NOMO-1 treated with DMSO at 0.1 percent for 48 hours (cell line): ENCODE data around the gene SAC3D1.
"Not testable (repeated sequence)": the region's sequence is repeated elsewhere in the genome, so short reads cannot be mapped to it uniquely, and the experiment has no call there.

Source experiments
- DNase-seq: peaks from one replicate; lab custom pipeline; 2025; ENCODE audit not compliant: unreplicated experiment; lab: John Stamatoyannopoulos, UW

The SAC3D1 gene

DNA sequence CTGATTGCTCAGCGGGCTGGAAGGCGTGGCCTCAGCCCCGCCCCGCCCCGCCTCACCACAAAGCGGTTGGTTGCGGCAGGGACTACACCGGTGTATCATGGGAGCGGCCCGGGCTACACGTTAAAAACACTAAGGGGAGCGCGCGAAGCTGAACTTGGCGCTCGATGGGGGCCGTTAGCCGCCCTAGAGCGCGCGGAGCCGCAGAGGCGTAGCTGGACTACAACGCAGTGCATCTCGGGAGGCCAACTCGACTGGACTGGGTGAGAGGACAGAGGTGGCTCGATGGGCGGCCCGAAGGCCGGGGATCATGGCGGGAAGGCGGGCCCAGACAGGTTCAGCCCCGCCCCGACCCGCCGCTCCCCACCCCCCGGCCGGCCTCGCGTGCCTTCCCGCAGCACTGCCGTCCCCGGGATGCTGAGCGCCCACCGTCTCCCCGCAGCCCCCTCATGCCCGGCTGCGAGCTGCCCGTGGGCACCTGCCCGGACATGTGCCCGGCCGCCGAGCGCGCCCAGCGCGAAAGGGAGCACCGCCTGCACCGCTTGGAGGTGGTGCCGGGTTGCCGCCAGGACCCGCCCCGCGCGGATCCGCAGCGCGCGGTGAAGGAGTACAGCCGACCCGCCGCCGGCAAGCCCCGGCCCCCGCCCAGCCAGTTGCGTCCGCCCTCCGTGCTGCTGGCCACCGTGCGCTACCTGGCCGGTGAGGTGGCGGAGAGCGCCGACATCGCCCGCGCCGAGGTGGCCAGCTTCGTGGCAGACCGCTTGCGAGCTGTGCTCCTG is at the start of gene SAC3D1:
Gene SAC3D1 (plus strand): TSS at position 364 of the 776 bp plus-strand sequence. CDS start 83 bp downstream, at position 447.
- DNase-seq = peak; percentile 97

DNA sequence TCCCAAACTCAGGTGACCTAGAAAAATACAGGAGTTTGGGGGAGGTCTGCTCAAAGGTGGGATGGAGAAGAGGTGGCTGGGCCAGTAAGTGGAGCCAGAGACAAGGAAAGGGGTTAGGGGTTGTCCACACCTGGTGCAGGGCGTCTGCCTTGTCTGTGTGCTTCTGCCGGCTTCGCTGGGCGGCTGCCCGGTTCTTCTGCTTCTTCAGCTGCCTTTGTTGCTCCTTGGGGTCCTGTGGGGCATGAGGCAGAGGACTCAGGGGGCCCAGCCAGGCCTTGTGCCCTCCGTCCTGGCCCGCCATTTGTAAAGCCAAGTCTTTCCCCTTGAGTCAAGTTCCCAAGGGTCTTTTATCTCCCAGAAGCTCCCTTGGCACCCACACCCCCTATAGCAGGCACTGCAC is 46.7 kb upstream of the SAC3D1 start:
- DNase-seq = no peak

DNA sequence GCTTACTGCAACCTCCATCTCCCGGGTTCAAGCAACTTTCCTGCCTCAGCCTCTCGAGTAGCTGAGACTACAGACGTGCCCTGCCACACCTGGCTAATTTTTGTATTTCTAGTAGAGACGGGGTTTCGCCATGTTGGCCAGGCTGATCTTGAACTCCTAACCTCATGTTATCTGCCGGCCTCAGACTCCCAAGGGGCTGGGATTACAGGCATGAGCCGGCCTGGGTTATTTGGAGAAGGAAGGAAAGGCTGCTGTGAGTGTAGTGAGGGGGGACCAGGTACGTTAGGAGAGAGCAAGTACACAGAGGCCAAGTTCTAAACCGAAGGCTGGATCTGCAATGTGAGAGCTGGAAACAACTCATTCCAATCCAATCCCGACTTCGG is 44.7 kb upstream of the SAC3D1 start:
- no peak for DNase-seq

DNA sequence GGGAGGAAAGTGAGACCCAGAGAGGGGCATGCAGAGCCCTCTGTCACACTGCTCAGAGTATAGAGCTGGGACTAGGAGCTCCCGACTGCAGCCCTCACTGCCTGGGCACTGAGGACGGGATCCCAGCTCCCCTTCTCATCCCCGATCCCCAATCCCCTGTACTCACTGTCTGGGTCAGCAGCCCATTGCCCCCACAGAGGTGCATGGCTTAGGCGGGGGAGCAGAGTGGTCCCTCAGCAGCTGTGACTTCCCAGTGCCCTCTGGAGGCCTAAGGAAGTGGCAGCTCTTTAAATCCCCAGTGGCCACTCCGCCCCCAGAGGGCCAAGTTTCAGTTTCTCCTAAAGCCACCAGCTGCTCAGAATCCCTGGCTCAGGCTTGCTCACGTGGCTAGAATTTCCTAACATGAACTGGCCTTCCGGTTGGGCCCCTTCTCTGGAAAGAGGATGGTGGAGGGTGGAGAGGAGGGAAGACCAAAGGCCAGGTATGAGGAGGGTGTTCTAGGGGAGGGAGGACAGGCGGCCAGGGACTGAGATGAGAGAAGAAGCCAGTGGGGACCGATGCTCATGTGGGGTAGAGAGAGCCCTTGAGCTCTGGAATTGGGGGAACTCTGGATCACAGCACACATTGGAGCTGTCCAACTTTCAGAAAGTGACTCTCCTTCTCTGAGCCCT is 44.2 kb upstream of the SAC3D1 start, which contains the start of gene BATF2:
Gene BATF2 (minus strand): TSS at position 262 of the 671 bp plus-strand sequence. CDS start 57 bp downstream, at position 205.
- DNase-seq = peak; percentile 66

DNA sequence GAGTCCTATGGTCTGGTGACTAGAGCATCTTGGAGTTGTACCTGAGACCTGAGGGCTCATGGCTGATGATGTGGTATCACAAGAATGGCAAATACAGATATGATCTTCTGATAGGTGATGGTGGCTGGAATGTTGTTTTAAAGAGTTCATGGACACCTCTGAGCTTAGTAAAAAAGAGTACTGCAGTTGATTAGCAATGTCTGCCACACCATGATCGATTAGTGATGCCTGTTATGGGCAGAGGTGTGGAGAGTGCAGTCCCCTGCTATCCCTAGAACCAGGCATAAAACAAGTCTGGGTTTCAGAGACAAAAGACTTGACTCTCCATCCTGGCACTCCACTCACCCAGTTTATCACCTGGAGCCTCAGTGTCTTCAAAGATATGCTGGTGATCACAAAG is 42.9 kb upstream of the SAC3D1 start:
- DNase-seq = no peak

DNA sequence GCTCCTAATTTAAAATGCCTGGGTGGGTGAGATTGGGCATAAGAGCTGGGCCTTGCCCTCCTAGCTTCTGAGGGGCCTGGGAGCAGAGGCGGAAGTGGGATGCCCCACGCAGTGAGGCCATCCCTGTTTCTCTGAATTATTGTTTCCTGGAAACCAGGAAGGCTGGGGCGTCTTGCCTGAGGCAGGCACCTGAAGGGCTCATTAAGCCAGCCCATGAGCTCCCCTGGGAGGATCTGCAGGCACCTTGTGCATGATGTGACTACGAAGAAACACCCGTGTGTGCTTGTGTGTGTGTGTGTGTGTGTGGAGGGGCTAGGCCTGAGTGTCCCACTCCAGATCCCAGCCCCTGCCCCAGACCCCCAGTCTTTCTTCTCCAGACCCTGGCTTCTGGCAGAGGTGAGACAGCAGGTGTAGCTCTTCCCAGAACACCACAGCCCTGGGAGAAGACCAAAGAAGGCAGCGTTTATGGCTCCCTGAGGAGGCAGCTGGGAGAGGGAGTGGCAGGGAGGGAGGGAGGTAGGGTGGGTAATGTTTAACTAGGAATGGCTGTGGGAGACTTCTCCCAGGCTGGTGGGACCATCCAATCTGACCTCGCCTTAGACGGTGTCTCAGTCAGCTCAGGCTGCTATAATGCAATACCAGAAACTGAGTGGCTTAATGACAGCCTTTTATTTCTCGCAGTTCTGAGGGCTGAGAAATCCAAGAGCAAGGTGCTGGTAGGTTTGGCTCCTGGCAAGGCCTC is 42.1 kb upstream of the SAC3D1 start:
- no peak for DNase-seq

DNA sequence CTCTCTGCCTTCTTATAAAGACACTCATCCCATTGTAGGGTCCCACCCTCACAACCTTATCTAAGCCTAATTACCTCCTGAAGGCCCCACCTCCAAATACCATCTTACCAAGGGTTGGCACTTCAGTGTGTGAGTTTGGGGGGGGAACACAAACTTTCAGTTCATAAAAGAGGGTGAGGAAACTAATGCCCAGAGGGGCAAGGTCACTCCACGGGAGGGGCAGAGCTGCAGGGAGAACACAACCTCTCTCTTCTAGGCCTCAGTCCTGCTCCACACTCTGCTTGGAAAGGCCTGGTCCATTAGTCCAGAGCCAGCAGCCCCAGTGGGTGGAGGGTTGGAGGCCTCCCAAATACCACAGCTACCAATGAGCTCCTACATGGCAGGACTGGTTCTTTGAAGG is 41.5 kb upstream of the SAC3D1 start:
- no peak for DNase-seq

DNA sequence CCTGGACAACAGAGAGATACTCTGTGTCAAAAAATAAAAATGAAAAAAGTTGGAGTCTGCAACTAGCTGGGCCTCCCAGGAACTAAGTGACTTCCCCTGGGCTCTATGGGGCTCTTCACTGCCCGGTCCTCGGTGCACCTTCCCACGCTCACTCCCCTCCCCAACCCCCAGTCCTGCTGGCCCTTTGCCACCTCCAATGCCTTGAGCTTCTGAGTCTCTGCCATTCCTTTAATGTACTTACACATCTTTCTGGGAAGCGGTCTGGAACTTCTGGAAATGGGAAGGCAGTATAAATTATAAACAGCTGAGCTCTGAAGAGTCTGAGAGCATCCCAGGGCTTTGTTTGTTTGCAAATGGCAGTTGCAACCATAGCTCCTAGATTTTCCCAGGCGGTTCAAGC is 38.3 kb upstream of the SAC3D1 start:
- no peak for DNase-seq

DNA sequence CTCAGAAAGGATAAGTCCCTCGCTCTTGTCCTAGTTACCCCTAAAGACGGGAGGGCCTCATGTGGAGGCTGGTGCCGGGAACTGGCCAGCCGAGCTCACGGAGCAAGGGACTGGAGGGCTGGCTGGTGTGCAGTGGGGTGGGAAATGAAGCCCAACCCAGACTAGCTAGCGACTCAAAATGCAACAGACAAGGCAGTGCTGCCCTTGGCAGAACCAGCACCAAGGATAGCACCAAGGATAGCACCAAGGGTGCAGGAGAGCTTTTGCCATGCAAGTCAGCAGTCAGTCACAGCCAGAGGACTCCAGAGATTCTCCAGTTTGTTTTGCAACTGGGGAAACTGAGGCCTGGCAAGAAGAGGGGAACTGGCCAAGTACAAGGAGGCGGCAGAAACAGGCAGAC is 37.7 kb upstream of the SAC3D1 start:
- no peak for DNase-seq

DNA sequence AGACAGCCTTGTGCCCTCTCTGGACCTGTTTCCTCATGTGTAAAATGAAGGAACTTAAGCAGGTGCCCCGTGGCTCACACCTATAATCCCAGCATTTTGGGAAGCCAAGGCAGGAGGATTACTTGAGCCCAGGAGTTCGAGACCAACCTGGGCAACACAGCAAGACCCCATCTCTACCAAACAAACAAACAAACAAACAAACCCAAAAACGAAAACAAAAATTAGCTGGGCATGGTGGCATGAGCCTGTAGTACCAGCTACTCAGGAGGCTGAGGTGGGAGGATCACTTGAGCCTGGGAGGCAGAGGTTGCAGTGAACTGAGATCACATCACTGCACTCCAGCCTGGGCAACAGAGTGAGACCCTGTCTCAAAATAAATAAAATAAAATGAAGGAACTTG is 37.0 kb upstream of the SAC3D1 start:
- not testable (repeated sequence) for DNase-seq

DNA sequence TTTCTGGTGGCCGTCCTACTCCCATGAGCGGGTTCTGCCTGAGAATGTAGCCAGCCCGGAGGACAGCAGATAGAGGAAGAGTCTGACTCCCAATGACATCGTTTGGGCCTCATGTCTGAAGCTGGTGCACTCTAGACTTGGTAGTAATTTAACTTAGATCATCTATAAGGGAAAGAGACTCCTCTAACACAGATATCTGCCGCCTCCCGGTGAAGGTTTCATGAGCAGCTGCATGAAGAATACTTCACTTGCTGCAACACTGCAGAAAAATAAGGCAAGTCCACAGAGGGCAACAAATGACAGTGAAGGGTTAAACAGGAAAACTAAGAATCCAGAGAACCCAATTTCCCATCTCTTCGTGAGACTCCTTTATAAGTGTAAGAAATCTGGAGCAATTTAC is 33.0 kb upstream of the SAC3D1 start:
- DNase-seq = no peak

DNA sequence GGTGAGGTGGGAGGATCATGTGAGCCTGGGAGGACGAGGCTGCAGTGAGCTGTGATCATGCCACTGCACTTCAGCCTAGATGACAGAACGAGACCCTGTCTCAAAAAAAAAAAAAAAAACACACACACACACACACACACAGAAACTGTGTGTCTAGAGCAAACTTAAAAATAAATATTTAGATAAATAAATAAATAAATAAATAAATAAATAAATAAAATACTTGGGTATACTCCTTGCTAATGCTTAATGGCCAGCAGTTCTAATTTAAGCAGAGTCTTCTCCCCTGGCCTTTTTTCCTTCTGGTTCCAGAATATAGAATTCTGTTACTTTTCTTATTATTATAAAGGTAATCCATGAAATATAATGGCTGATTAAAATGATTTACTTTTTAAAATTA is 32.1 kb upstream of the SAC3D1 start:
- DNase-seq = no peak

DNA sequence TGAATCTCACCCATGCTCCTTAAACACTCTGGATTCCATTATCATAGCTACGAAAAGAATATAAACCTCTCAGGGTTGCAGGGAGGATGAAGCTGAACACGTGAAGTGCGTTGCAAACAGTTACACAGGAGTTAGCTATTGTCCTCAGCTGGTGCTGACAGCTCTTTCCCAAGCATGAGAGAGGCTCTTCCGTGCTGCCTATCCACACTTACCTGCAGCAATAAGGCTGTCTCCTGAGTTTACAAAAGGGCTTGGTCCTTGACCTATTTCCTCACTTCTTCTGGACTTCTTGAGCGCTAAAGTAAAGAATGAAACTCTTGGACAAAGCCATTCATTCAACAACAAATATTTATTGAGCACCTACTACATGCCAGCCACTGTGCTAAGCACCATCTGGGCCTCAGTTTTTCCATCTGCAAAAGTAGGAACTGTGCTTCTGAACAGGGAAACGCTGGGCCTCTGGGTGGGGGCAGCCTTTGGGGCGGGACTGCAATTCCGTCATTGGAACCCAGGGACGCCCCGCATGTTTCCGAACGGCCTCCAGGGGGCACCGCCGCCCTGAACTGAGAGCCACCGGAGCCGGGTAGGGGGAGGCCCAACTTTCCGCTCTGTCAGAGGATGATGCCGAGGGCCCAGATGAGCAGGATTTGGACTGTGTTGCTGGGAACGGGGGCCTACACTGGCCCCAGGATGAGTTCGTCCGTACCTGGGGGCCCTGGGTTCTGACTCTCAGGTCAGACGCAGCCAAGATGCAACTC is 27.7 kb upstream of the SAC3D1 start:
- DNase-seq = peak; percentile 93

DNA sequence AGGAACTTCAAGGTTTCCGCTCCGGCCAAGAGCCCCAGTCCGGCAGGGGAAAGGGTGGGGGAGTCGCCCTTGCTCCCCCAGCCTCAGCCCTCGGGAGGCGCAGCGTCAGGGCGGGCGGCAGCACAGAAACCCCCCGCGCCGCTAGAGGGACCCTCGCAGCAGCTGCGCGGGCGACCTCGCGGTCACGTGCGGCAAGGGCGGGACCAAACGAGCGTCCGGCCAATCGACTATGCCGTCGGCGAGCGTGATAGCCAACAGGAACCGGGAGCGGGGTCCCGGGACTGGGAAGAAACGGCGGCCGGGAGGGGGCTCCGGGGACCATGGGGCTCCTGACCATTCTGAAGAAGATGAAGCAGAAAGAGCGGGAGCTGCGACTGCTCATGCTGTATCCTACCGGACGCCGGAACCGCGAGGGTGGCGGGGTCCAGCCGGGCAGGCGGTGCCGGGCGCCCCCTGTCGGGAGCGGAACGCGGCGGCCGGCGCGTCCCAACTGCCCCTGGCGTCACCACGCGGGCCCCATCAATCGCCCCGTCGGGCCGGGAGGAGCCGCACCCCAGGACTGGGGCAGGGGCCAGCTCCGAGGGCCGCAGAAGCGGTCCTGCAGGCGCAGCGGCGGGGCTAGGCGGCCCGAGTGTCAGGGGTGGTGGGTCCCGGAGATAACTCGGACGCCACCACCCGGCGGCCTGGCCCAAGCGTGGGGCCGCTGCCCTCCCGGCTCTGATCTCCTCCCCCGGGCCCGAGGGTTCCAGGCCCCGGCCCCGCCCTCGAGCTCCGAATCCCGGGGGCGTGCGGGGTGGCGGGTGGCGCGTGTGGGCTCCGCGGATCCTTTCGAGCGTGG is 26.9 kb upstream of the SAC3D1 start, which contains the start of gene ARL2:
Gene ARL2 (plus strand): TSS at position 273 of the 838 bp plus-strand sequence. CDS start 48 bp downstream, at position 321.
- DNase-seq = peak; percentile 74

DNA sequence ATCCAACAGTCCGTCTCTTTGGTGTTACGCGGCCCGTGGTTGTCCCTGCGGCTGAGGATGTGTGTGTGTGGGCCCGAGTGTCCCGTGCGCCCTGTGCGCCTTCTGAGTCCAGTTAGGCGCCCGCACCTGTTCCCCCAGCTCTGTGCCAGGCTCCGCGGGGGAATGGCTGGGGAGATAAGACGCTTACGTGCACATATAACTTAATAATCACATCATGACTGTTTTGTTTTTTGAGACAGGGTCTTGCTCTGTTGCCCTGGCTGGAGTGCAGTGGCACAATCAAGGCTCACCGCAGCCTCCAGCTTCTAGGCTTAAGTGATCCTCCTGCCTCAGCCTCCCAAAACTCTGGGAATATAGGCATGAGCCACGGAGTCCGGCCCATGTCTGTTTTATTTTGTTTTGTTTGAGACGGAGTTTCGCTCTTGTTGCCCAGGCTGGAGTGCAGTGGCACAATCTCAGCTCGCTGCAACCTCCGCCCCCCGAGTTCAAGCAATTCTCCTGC is 26.2 kb upstream of the SAC3D1 start:
- DNase-seq = peak; percentile 16

DNA sequence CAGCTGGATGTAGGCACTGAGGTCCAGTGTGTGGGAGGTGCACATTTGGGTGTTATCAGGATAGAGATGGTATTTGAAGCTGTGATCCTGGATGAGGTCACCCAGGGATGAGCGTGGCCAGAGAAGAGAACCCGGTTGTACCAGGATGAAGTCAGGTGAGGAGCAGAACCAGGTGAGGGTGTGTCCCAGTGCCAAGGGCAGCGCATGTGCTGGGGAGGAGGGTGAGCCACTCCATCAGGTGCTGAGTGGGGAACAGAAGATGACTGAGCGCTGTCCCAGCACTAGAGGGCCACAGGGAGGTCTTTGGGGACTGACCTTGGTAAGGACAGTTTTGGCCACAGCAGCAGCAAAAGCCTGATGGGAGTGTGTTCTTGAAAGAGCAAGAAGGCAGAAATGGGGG is 24.3 kb upstream of the SAC3D1 start:
- no peak for DNase-seq

DNA sequence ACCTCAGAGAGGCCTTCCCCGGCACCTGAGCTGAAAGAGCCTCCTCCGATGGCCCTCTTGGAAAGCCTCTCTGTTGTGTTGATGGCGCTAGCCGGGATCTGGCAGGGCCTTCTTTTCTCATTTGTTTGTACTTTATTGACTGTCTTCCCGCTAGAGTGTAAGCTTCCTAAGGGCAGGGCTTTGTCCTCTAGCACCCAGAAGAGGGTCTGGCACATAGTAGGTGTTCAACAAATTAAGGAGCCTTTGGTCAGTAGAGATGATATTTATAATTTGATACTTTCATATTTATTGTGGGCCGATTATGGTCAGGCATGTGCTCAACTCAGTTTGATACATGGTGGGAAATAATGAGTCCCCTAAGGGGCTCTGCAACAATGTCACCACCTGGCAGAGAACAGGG is 23.1 kb upstream of the SAC3D1 start:
- no peak for DNase-seq

DNA sequence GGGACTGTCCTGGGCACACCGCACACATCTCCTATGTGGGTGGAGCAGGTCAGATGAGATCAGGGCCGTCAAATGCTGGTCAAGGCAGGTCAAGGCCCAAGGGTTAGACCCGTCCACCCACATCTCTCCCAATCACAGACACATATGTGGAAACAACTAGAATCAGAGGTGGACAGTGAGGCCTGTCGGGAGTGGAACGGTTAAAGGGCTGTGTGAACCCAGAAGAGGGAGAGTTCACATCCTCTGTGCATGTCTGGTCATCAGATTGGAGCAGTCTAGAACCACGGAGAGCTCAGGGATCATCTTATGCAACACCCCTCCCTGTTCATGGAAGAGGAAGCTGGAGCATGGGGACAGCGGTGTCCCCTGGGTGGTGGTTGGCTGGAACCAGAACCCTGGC is 21.2 kb upstream of the SAC3D1 start:
- DNase-seq = no peak

DNA sequence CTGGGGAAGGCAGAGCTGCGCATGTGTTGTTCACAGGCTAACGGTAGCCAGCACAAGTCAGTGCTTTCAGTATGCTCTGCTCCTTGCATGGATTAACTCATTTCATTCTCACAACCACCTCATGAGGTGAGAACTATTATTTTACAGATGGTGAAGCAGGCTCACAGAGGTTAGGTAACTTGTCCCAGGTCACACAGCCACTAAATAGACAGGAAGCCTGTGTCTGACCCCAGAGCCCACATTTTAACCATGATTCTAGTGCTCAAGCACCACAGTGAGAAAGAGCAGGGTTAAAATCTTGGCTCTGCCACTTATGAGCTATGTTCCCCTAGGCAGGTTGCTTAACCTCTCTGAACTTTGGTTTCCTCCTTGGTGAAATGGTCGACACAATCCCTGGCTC is 20.0 kb upstream of the SAC3D1 start:
- no peak for DNase-seq

DNA sequence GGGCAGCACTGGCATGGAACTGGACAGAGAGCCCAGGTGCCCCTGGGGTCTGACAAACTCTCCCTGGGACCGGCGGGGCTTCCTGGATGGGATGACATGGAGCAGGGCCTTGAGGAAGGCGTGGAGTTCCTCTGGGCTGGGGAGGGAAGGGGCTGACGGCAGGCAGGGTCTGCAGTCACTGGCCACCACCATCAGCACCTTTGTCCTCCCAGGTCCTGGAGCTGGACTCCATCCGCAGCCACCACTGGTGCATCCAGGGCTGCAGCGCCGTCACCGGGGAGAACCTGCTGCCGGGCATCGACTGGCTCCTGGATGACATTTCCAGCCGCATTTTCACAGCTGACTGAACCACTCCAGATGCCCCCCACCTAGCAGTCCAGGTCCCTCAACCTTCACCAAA is 19.5 kb upstream of the SAC3D1 start:
- no peak for DNase-seq
